SK-N-SH (cell line): ENCODE data around the gene RABGAP1L.

Experiments used
- CTCF ChIP-seq: fragments of 200-600 bp; sonication (generic); IDR thresholded peaks from 2 replicates; pipeline ENCODE4 v1.6.1; 2017; ENCODE audit warnings: antibody characterized with exemption, mild to moderate bottlenecking, moderate library complexity
- ELF1 ChIP-seq: IDR thresholded peaks from 2 replicates; pipeline ENCODE4 v1.4.0; 2012
- EZH2phosphoT487 ChIP-seq: fragments of 200-600 bp; sonication (generic); IDR thresholded peaks from 2 replicates; pipeline ENCODE4 v1.6.1; 2017; ENCODE audit warnings: low read depth, mixed run types, mild to moderate bottlenecking, antibody characterized with exemption, moderate library complexity, borderline replicate concordance
- FOXM1 ChIP-seq: IDR thresholded peaks from 2 replicates; pipeline ENCODE4 v1.4.0; 2012; ENCODE audit warnings: low read depth, mild to moderate bottlenecking
- GATA2 ChIP-seq: sonication (generic); formaldehyde crosslinking; IDR thresholded peaks from 2 replicates; pipeline ENCODE4 v1.5.0; 2020; ENCODE audit warnings: mild to moderate bottlenecking, missing genetic modification reagents
- JUND ChIP-seq: IDR thresholded peaks from 2 replicates; pipeline ENCODE4 v1.4.0; 2012
- MAX ChIP-seq: IDR thresholded peaks from 2 replicates; pipeline ENCODE4 v1.4.0; 2012; ENCODE audit warnings: low read depth
- MXI1 ChIP-seq: IDR thresholded peaks from 2 replicates; pipeline ENCODE4 v1.6.1; 2012; ENCODE audit warnings: mild to moderate bottlenecking, low read depth, low read length, improper control_type of control experiment
- REST ChIP-seq: IDR thresholded peaks from 2 replicates; pipeline ENCODE4 v1.6.1; 2012; ENCODE audit warnings: mild to moderate bottlenecking, low read depth, low read length, moderate library complexity
- RFX5 ChIP-seq: IDR thresholded peaks from 2 replicates; pipeline ENCODE4 v1.6.1; 2012; ENCODE audit warnings: mild to moderate bottlenecking, improper control_type of control experiment, low read length

- TF ChIP-seq JUND (no peak), MAX (no peak), CTCF (no peak), MXI1 (no peak), ELF1 (no peak), GATA2 (CRISPR knock-in tag) (no peak), EZH2phosphoT487 (no peak), REST (no peak), FOXM1 (no peak), RFX5 (no peak)
Observed at GRCh38 chr1:174746024-174746808, 586.9 kb downstream of the RABGAP1L start.
